Measurements from ENCODE around the gene FAM111A. TPM values are rescaled to one million over a fixed set of nuclear protein-coding genes. Genes with fewer than 3 reads are reported as not detected.

FAM111A gene
- total and polyA plus RNA-seq, 10 of the 15 experiments (the other 5 are each of a cell fraction or from before 2014, with no cell fraction given) = 26.6 to 95.0 (median 67.5) TPM

- TF ChIP-seq NR2C1 (IDR thresholded peaks at IDR 0.05) (no peak), POLR2AphosphoS2 (IDR thresholded peaks at IDR 0.05; ENCODE audit: low read depth, low read length) (peak; percentile 55; the same call in 1 of the 2 replicates), SUPT20H (IDR thresholded peaks at IDR 0.05; ENCODE audit: borderline replicate concordance, control insufficient read depth, low read depth, low read length) (no peak), SMAD5 (IDR thresholded peaks at IDR 0.05; ENCODE audit: low read depth) (peak; percentile 51; the same call in 1 of the 2 replicates), BACH1 (IDR thresholded peaks at IDR 0.05; ENCODE audit: borderline replicate concordance) (peak; percentile 54; the same call in 1 of the 2 replicates), NFYB (IDR thresholded peaks at IDR 0.05; ENCODE audit: insufficient read depth, low read depth, low read length) (peak; percentile 60; the same call in 1 of the 2 replicates), BHLHE40 (IDR thresholded peaks at IDR 0.05; ENCODE audit: borderline replicate concordance in 1 of 2, low read depth in 2 of 2, low read length in 1 of 2) (peak; percentile 10 to 72; a peak in 2 of 4 replicates), BMI1 (IDR thresholded peaks at IDR 0.05; ENCODE audit: borderline replicate concordance) (no peak)
- TF ChIP-seq, protein P1, sequence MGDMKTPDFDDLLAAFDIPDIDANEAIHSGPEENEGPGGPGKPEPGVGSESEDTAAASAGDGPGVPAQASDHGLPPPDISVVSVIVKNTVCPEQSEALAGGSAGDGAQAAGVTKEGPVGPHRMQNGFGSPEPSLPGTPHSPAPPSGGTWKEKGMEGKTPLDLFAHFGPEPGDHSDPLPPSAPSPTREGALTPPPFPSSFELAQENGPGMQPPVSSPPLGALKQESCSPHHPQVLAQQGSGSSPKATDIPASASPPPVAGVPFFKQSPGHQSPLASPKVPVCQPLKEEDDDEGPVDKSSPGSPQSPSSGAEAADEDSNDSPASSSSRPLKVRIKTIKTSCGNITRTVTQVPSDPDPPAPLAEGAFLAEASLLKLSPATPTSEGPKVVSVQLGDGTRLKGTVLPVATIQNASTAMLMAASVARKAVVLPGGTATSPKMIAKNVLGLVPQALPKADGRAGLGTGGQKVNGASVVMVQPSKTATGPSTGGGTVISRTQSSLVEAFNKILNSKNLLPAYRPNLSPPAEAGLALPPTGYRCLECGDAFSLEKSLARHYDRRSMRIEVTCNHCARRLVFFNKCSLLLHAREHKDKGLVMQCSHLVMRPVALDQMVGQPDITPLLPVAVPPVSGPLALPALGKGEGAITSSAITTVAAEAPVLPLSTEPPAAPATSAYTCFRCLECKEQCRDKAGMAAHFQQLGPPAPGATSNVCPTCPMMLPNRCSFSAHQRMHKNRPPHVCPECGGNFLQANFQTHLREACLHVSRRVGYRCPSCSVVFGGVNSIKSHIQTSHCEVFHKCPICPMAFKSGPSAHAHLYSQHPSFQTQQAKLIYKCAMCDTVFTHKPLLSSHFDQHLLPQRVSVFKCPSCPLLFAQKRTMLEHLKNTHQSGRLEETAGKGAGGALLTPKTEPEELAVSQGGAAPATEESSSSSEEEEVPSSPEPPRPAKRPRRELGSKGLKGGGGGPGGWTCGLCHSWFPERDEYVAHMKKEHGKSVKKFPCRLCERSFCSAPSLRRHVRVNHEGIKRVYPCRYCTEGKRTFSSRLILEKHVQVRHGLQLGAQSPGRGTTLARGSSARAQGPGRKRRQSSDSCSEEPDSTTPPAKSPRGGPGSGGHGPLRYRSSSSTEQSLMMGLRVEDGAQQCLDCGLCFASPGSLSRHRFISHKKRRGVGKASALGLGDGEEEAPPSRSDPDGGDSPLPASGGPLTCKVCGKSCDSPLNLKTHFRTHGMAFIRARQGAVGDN (IDR thresholded peaks at IDR 0.05) = peak; percentile 59; the same call in 1 of the 2 replicates
Observed at GRCh38 chr11:59144579-59145345, 2.1 kb downstream of the FAM111A start (continued).

All from GM12878 (cell line).